GM19238 (cell line): ENCODE results near the gene ANKRD65.

ENCODE experiments used
- DNase-seq: peaks from one replicate; pipeline ENCODE4 v3.0.0; 2011; ENCODE audit warnings: low spot score; ENCODE audit not compliant: insufficient read length

Gene ANKRD65

GRCh38 chr1:1442069-1442770 lies 21.1 kb upstream of the ANKRD65 start:
- DNase-seq = no peak

DNA sequence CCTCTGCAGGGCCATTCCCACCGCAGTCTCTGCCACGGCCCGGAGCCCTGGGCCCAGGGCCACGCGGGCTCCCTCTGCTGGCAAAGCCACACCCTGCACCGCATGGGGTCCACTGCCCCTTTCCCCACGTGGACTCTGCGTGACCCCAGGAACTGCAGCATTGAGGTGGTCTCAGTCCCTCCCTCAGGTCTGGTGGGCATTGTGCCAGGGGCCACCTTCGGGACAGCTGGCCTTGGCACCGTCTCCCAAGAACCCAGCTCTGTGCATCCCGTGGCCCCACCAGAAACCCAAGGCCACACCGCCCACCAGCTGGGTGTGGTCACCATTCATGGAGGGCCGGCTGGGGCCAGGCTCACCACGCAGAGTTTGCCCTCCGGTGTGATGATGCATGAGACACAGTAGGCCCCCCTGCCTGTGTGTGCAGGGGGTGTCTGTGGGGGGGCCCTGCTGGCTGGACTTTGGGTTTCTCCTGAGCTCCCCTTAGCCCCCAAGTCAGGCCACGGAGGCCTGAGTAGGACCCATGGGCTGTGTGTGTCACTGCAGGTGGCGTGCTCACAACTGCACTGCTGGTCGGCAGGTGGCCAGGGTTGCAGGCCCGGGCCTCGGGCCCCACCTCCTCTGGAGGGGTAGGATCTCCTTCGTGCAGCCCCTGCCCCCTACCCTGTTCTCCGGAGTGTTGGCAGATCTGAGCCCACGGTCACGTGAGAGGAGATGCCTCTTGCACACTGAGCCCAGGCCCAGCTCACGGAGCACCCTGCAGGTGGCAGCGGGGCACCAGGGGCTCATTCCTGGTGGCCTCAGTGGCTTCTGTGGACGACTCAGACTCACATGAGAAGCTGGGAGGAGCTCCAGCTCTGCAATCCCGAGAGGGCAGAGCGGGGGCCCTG lies 20.2 kb upstream of the ANKRD65 start:
- DNase-seq = peak; percentile 86

DNA sequence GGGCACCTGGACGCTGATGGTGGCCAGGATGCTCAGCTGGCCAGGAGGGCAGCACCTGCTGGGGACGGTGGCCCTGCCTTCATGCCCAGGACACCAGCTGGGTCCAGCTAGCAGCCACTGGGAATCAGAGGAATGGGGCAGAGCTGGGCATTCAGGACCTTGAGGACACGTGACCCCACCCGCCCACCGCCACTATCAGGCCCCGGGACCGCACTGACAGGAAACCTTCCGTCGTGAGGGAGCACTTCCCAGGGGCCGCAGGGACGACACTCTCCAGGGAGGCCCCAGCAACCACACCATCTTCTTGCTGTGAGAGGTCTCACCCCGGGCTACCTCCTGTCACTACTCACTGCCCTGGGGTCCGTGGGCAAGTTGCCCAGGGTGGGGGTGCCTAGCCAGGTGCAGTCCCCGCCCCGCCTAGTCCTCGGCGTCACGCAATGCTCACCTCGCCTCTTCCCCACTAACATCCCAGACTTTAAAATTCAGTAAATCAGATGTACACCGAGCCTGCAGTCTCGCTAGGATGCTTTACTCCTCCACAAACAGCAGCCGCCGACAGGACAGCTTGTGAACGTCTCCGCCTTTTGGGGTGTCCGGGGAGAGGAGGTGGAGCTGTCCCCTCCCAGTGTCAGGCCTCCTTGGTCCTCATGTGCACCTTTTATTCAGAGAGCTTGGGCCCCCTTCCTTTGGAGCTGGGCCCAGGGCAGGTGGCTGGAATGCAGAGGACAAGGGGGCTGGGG lies 19.4 kb upstream of the ANKRD65 start:
- peak; percentile 4 for DNase-seq

DNA sequence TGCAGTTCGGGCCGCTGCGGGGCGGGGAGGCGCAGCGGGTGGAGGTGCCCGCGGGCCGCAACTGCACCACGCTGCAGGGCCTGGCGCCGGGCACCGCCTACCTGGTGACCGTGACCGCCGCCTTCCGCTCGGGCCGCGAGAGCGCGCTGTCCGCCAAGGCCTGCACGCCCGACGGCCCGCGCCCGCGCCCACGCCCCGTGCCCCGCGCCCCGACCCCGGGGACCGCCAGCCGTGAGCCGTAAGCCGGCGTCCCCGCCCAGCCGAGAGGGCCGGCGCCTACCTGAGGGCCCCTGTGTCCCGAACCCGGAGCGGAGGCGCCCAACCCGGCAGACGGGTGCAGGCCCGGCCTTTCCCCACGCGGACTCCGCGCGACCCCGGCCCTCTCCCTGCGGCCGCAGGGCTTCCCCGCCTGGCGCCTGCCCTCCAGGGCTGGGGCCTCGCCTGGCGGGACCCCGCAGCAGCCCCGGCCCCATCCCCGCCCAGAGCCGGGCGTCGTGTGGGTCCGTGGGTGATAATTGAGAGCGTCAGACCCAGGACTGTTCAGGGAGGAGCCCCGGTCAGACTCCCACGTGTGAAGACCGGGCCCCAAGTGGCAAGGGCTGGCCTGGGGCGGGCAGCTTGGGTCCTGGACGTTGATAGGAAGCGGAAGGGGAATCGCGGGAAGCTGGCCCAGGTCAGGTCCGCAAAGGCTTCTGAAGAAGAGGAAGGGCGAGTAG lies 18.6 kb upstream of the ANKRD65 start:
- DNase-seq = peak; percentile 7

DNA sequence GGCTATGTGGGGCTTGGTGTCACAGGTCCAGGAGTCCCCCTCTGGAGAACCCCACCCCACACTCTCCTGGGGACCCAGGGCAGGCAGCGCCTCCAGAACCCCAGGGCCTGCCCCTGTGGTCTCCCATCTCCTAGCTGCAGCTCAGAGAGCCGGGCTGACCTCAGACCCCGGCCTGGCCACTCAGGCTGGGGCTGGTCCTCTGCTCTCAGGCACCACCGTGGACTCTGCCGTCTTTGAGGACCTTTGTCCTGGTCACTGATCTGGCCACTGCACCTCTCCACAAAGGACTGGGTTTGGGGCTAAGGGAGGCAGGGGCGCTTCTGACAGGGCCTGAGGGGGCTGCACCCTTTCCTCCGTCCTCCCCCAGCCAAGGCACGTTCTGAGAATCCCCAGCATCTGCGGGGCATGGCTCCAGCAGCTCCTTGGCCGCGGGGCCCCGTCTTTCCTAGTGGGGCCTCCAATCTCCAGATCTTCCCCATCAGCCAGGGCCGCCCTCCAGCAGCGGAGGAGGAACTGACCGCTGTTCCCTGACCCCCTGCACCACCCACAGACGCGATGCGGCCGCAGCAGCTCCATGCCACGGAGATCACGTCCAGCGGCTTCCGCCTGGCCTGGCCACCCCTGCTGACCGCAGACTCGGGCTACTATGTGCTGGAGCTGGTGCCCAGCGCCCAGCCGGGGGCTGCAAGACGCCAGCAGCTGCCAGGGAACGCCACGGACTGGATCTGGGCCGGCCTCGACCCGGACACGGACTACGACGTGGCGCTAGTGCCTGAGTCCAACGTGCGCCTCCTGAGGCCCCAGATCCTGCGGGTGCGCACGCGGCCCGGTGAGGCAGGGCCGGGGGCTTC lies 17.7 kb upstream of the ANKRD65 start:
- DNase-seq = peak; percentile 32

DNA sequence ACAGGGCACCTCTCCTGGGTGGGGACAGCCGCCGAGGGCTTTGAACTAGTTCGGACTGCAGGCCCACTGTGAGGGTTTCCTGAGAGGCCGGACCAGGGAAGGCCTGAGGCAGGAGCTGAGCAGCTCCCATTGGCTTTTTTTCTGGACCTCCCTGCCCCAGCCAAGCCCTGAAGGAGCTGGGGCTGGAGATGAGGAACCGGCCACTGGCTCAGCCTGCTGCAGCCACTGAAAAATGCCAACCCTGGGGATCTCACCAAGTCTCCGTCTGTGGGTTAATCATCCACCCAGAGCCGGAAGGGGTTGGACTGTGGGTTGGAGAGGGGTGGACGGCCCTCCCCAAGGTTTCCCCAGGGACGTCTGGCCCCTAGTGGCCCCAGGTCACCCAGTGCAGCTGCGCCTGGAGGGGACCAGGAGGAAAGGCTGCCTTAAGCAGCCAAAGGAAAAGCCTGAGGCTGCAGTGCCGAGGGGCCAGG lies 16.9 kb upstream of the ANKRD65 start:
- DNase-seq = peak; percentile 80

DNA sequence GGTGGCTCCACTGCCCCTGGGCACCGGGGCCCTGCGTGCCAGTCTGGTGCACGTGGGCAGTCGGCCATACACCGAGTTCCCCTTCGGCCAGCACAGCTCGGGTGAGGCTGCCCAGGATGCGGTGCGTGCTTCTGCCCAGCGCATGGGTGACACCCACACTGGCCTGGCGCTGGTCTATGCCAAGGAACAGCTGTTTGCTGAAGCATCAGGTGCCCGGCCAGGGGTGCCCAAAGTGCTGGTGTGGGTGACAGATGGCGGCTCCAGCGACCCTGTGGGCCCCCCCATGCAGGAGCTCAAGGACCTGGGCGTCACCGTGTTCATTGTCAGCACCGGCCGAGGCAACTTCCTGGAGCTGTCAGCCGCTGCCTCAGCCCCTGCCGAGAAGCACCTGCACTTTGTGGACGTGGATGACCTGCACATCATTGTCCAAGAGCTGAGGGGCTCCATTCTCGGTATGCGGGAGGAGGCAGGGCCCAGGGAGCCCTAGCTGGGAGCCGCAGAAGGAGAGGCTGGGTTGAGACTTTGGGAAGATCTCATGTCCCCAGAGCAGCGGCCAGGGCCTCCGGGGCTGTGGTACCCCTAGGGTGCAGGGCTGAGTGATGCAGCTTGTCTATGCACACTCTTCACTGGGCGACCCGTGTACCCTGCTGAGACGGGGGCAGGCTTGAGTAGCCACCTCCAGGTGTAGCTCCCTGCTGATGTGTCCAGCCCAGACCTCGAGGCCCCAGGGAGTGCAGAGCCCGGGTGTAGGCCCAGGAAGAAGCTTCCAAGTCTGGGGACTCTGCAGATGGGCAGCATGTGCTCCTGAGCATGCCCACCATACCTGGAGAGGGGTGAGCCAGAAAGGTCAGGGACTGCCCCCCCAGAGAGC lies 16.2 kb upstream of the ANKRD65 start:
- DNase-seq = peak; percentile 23

DNA sequence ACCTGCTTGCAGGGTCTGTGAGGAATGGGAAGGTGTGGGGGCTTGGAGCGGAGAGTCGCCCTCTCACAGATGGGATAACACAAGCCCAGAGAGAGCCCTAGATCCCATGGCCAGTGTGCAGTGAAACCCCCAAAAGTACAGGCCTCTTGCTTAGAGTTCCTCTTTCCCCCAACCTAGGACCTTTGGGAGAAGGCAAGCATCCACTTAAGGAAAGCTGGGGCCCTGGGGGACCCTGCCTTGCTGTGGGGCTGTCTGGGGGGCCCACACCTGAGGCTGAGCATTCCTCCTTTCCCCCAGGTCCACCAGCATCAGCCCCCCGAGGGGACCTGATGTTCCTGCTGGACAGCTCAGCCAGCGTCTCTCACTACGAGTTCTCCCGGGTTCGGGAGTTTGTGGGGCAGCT lies 15.6 kb upstream of the ANKRD65 start:
- peak; percentile 19 for DNase-seq

- DNase-seq = no peak
Observed at GRCh38 chr1:1435911-1436629, 15.0 kb upstream of the ANKRD65 start.

DNA sequence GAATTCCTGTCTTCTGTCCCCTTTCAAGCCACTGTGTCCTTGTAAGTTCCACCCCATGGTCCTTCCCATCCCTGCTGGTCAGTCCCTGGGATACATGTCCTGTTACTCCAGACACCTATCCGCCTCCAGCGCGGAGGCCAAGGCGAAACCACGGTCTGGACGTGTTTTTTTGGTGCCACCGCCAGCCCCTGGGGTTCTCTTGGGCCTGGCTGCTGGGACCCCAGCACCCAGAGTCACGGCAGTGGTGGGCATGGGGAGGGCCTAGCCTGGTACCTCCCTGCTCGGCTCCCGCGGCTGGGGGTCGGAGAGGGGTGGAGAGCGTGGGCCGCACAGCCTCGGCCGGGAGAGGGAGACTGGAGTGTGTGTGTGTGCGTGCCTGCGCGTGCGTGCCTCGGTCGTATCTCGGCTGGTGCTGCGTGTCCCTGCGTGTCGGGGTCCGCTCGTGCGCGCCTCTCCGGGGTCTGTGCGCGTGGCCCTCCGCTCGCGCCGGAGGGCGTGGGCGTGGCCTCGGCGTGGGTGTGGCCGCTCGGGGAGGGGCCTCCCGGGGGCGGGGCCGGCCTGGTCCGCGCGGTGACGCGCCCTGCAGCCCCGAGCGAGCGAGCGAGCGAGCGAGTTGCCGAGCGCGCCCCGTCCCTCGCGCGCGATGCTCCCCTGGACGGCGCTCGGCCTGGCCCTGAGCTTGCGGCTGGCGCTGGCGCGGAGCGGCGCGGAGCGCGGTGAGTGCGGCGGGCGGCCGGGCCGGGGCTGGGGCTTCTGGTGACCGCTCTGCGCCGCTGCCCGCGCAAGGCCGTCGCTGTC lies 14.2 kb upstream of the ANKRD65 start, which contains the start of gene VWA1:
VWA1 (plus strand) TSS at position 585 of the 798 bp plus-strand sequence; CDS start at position 644, 59 bp downstream.
- DNase-seq = peak; percentile 90

DNA sequence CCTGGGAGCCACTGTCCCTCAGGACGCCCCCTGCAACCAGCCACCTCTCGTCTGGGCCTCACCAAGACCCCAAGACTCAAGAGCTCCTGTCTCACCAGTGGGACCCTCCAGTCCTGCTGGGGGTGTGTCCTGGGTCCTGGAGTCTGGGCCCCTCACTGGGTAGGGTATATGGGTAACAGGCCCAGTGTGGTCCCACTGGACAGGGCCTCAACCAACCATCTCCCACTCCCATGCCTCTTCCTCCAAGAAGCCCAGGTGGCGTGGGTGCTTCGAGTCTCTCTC lies 13.7 kb upstream of the ANKRD65 start:
- peak; percentile 11 for DNase-seq

DNA sequence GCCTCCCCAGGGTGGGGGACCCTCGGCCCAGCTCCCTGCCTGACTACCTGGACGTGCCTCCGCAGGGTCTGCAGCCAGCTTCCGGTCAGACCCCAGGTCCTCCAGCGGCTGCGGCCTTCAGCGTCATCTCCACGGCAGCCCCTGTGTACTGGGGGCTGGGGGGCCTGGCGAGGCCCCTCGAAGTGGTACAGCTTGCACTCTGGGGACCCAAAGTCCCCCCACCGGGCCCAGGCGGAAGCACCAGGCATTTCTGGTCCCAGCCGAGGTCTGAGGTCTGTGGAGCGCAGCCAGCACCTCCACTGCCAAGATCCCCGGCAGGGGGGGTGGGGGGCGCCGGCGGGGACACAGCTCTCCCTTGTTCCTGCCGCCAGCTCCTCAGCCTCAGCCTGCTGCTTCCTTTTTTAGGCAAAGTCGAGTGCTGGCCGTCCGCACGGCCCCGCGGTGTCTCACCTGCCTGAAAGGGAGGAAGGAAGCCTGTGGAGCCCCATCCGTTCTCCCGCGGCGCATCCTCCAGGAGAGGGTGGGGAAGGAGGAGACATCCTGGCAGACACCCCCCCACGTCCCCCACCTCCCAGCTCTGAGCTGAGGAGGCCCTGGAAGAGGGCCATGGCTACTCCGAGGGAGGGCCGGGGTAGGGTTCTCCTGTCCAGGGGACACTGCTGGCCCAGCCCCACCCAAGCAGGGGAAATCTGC lies 13.2 kb upstream of the ANKRD65 start:
- peak; percentile 46 for DNase-seq

DNA sequence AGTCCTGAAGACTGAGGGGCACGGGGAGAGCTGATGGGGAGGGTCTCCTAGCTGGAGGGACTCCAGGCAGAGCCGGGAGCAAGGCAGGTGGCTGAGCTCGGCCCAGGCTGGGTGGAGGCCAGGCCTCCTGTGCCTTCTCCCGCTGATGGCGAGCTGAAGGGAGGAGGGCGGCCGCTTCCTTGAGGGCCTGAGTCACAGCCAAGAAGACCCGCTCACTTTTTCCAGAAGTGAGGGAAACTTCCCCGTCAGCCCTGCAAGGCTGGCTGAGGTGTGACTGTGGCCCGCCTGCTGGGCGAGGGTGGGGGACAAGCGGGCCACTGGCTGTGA lies 12.7 kb upstream of the ANKRD65 start:
- DNase-seq = peak; percentile 24

DNA sequence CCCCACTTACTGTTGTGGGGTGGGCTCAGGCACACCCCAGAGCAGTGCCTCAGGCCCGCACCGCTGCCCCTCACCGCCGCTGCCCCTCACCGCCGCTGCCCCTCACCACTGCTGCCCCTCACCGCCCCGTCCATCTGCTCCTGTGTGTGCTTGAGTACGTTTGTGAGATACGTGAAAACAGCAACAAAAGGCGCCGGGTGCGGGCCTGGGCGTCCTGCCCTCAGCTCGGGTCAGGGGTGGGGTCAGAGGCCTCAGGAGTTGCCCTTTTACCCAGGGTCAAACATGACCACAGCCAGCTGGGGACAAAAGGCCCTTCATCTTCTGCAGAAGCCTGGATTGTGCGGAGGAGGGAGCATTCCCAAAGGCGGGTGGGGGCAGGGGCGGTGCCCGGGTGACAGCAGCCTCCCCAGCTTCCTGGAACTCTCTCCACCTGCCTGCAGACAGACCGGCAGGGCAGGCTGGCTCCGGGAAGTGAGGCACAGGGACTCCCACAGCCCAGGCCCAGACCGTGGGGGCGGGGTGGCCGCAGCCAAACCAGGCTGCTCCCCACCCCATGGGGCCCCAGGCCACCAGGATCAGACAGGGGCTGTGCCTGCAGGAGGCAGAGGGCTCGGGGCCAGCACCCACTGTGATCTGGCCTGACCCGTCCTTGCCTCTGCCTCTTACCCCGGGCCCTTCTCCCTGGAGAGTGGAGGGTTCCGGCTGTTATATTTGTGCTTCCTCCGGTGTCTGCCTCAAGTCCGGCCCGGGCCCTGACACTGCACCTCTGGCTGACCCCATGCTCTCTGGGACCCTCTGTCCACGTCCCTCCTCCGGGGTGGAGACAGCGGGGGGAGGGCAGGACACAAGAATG lies 12.1 kb upstream of the ANKRD65 start:
- peak; percentile 24 for DNase-seq

DNA sequence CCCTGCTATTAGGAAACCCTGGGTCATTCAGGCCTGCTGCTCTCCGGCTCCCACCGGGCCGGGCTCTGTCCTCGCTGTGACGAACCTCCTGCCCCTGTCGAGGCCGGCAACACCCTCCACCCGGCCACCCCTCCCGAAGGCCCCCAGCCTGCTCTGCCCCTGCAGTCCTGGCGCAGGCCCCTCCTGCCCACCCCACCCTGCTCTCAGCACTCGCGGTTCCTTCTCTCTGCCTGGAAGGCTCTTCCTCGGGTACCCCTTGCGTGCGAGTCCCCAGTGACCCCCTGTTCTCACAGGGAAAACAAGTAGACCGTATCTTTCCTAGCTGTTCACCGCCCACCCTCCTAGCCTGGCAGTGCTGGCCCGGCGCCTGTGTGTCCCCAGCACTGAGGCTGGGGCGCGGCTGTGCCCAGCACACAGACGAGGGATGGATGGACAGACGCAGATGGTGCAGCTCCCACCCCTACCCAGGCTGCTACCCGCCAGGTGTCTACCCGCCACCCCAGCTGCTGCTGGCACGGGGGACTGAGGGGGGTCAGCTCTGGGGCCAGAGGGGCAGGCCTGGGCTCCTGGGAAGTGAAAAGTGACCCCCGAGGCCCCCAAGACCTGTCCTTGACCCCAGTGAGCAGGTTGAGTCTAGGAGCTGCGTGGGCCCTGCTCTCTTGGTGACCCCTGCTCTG lies 11.3 kb upstream of the ANKRD65 start:
- peak; percentile 7 for DNase-seq

DNA sequence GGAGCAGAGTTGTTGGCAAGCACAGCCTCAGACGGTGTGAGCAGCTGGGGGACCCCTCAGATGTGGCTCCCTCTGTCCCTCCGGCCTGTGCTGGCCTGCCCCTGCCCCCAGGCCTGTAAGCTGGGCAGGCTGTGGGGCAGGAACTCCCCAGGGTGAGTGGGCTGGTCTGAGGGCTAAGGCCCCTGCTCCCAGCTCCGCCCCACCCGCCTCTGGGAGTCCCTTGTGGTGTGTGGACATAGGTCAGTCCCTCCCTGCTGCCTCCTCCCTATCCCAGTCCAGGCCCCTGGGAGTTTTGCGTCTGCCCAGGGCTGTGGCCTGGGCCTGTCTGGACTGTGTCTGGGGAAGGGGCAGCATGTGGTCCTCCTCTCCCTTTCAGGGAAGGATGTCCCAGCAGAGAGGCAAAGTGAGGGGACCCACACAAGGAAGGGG lies 10.8 kb upstream of the ANKRD65 start:
- DNase-seq = peak; percentile 4
